EH (cell line): Measurements from ENCODE around the gene CHMP2A.
"Not testable (repeated sequence)": the region's sequence is repeated elsewhere in the genome, so short reads cannot be mapped to it uniquely, and the experiment has no call there.

Experiments used
- DNase-seq: peaks from one replicate; pipeline ENCODE4 v3.0.0-alpha.2; 2015; ENCODE audit warnings: low read depth

The CHMP2A gene

DNA sequence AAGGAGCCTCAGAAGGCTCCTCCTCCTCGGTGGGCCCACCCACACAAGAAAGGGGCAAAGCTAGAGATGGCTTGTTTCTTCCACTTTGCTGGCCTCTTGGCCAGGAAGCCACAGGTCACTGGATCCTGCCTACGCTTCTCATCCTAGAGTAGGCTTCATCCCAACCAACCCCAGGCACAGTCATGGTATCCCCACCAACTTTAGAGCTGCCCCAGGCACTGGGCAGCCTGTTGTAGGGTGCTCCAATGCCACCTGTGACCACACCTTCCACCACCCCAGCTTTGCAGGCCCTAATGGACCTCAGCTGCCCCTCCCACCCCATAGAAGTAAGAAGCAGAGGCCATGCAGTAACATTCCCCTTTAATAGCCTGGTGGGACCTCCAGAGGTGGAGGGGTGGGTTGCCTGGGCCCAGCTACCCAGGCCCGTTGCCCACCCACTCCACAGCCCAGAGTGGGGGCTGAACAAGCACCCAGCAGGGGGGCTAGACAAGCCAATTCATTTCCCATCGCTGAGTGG lies 522 bp upstream of the CHMP2A start:
- DNase-seq: no peak

DNA sequence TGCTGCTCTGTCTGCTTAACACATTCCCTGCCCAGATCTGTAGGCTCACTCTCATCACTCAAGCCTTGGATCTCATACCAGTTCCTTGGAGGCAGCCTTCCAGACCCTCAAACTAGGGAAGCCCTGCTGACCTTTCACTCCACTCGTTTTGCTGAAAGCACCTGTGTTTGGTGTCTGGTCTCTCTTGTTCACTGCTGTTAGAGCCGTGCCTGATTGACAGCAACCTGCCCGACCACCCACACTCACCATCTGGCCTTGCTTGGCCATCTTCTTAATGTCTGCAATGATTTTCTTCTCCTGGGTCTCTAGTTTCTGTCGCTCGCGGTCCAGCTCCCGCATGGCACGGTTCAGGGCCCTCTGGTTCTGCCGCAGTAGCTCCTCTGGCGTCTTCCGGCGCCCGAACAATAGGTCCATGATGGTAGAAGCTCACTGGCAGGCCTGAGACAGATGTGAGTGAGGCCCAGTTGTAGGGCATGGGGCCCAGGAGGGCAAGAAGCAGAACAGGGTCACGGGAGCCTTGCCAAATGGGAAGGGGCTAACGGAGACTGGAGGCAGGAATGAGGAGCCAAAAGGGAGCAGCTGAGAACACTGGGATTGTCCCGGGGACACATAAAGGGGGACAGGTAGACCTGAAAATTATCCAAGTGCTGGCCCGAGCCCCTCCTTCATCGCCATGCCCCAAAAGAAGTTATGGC lies 959 bp downstream of the CHMP2A start:
- no peak for DNase-seq

DNA sequence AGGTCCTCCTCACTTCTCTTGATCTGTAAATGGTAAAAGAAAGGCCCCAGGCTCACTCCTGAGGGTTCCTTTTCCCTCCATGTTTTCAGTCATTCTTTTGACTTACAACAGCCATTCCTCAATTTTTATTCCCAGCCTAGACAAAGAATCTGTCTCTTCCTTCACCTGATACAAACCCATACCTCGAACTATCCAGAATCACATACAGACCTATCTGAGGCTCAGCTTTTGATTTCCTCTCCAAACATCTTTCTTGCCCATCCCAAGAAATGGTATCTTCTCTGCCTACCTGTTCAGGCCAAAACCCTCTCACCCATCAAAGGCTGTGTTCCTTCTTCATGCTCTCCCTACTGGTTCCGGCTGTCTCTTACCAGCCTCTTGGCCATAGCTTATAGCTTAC lies 2.2 kb downstream of the CHMP2A start:
- DNase-seq: no peak

DNA sequence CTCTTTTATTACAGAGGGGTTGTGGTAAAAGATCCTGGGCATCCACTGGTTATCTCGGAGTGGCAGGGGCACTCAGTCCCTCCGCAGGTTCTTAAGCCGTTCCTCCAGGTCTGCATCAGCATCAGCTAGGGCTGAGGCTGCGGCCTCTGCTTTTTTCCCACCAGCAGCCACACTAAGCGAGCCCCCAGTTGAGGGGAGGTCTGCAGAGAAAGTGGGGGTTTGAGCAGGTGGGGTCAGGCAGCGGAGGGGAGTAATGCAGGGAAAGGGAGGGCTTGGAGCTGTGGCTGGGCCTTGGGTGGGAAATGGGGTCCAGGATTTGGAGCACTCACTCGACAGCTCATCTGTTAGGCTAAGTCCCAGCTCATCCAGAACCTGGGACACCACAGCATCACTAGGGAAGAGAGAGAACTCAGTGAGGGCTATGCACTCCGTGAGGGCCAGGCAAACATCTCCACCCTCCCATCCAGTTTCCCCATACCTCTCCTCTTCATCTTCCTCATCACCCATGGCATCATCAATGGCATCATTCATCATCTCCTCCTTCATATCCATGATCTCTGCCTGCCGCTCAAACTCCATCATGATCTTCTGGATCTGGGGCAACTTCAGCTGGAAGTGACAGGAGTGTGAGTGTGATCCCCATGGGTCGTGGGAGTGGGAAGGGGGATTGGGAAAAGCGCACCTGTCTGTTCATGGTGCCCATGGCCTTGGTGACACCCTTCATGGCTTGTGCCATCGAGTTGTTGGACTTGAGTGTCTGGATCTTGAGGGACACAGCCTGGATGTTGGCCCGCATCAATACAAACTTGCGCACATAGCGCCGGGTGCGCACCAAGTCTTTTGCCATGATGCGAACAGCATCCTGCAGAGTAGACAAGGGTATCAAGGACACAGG lies 3.1 kb downstream of the CHMP2A start:
- no peak for DNase-seq

DNA sequence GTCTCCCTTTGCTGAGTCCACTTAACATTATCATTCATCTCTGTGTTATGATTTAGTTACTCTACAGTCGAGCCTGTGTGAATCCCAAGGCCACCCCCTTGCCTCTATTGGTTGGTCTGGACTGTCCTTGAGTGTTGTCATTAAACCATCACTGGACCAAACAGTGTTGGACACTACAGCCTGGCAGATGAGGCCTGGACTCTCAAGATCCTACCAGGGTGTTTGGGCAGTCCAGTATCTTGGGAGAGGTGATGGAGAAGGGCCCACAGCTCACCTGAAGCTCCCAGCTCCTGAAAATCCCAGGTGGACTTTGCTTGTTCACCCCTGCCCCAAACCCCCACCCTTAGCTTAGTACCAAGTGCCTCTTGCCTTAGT lies 3.8 kb downstream of the CHMP2A start:
- DNase-seq: no peak

DNA sequence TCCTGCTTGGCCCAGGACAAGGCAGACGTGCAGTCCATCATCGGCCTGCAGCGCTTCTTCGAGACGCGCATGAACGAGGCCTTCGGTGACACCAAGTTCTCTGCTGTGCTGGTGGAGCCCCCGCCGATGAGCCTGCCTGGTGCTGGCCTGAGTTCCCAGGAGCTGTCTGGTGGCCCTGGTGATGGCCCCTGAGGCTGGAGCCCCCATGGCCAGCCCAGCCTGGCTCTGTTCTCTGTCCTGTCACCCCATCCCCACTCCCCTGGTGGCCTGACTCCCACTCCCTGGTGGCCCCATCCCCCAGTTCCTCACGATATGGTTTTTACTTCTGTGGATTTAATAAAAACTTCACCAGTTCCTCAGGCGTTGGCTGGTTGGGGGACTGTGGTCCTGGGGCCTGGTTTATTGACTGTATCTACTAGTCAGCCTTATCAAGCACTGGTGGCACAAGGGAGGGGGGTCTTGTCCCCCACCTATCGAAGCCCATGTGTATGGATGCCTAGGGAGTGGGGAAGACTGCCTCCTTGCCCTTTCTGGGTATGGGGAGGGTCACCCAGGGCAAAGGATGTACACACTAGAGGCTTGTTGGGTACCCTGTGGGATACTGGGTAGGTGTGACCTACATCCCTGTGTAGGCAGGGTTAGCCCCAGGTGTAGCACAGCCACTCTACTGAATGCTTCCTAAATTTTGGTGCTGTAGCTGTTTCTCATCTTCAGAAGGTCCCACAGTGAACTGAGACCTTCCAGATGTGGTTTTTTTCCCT lies 4.4 kb downstream of the CHMP2A start:
- no peak for DNase-seq

DNA sequence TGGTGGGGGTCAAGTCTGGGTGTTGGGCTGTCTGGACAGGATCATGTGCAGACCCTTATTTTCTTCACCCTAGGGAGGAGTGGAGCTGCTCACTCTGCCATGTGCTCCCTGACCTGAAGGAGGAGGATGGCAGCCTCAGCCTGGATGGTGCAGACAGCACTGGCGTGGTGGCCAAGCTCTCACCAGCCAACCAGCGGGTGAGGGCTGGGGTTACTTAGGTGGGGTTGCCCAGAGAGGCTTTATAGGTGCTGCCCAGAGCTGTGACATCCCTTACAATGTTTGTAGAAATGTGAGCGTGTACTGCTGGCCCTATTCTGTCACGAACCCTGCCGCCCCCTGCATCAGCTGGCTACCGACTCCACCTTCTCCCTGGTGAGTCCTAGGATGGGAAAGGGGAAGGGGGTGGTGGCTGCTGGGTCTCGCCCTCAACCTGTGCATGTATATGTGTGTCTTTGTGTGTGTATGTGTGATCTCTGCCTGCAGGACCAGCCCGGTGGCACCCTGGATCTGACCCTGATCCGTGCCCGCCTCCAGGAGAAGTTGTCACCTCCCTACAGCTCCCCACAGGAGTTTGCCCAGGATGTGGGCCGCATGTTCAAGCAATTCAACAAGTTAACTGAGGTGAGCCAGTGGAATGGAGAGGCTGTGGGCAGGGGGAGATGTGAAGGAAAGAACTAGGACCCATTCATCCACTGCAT lies 5.1 kb downstream of the CHMP2A start:
- DNase-seq: no peak

DNA sequence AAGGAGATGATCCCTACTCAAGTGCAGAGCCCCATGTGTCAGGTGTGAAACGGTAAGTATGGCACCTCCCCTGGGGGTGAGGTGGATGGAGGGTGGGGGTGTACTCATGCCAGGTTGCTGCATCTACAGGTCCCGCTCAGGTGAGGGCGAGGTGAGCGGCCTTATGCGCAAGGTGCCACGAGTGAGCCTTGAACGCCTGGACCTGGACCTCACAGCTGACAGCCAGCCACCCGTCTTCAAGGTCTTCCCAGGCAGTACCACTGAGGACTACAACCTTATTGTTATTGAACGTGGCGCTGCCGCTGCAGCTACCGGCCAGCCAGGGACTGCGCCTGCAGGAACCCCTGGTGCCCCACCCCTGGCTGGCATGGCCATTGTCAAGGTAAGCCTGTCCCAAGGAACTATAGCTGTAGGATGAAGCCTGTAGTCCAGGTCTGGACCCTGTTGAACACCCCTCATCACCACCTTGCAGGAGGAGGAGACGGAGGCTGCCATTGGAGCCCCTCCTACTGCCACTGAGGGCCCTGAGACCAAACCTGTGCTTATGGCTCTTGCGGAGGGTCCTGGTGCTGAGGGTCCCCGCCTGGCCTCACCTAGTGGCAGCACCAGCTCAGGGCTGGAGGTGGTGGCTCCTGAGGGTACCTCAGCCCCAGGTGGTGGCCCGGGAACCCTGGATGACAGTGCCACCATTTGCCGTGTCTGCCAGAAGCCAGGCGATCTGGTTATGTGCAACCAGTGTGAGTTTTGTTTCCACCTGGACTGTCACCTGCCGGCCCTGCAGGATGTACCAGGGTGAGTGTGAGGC lies 5.8 kb downstream of the CHMP2A start:
- no peak for DNase-seq

DNA sequence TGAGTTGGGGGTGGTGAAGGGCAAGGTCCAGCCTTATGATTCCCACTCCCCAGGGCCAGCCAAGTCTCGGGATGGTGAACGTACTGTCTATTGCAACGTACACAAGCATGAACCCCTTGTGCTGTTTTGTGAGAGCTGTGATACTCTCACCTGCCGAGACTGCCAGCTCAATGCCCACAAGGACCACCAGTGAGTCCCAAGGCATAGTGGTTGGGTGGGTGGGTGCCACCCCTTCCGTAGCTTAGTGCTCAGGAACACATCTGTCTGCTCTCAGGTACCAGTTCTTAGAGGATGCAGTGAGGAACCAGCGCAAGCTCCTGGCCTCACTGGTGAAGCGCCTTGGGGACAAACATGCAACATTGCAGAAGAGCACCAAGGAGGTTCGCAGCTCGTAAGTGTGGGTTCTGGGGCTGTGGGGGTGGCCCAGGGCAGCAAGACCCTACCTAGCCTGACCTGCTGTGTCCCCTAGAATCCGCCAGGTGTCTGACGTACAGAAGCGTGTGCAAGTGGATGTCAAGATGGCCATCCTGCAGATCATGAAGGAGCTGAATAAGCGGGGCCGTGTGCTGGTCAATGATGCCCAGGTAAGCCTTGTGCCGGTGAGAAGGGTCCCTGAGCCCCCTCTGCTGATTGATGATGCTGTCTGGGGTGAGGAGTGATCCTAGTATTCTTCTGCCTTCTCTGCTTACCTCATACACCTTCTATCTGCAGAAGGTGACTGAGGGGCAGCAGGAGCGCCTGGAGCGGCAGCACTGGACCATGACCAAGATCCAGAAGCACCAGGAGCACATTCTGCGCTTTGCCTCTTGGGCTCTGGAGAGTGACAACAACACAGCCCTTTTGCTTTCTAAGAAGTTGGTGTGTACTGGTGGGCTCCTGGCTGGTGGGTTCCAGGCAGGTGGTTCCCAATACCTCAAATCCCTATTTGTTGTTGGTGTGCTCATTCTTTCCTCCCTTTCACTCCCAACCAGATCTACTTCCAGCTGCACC lies 7.3 kb downstream of the CHMP2A start:
- no peak for DNase-seq

DNA sequence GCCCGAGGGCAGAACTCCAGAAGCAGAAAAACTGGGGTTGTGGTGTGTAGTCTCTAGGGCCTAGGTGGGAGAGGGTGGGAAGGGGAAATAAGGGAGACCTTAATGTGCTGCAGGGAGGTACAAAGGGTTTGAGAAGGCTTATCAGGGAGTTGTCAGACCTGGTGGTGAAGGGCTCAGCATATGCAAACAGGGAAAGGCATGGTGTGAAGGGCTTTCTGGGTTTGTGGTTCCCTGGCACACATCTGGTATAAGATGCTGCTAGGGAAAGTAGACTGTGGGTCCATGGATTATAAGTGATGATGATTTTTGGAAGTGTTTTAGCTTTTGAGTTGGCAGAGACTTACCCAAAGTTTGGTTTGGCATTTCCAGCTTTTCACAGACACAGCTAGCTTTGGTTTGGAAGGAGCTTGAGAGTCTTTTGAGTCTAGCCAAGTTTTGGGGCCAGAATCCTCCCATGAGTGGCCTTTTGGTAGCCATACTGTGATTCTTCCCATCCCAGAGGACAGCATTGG lies 8.8 kb downstream of the CHMP2A start:
- DNase-seq: no peak

DNA sequence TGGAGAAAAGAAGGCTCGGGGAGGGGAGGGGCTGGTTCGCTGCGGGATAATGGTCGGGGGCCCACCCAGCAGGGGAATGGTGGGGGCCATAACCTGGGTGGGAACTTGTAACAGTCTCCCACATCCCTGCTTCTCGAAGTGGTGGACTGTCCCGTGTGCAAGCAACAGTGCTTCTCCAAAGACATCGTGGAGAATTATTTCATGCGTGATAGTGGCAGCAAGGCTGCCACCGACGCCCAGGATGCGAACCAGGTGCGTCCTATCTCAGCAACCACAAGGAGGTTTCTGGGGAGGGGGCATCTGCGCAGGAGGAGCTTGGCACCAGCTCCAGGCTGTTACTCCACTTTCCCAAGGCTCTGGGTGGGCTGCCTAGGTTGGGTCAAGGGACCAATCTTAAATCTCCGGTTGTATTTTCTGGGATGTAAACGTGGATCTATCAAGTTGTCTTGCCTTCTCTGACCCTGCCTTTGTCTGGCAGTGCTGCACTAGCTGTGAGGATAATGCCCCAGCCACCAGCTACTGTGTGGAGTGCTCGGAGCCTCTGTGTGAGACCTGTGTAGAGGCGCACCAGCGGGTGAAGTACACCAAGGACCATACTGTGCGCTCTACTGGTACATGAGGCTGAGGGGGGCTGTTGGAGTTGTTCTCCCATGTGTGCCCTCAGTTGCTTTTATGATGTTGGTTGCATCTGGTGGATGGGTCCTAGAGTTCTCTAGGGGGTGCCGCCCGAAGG lies 9.5 kb downstream of the CHMP2A start:
- DNase-seq: peak; percentile 12

DNA sequence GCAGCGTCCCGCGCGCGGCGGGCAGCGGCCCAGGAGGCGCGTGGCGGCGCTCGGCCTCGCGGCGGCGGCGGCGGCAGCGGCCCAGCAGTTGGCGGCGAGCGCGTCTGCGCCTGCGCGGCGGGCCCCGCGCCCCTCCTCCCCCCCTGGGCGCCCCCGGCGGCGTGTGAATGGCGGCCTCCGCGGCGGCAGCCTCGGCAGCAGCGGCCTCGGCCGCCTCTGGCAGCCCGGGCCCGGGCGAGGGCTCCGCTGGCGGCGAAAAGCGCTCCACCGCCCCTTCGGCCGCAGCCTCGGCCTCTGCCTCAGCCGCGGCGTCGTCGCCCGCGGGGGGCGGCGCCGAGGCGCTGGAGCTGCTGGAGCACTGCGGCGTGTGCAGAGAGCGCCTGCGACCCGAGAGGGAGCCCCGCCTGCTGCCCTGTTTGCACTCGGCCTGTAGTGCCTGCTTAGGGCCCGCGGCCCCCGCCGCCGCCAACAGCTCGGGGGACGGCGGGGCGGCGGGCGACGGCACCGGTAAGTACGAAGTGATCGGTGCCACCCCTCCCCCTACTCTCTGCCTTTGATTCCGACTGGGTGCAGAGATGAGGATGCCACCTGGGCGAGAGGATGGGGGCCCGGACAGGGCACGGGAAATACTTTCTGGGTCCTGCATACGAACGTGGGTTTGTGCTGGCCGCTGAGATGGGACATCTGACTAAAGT lies 10.2 kb downstream of the CHMP2A start:
- peak; percentile 69 for DNase-seq

DNA sequence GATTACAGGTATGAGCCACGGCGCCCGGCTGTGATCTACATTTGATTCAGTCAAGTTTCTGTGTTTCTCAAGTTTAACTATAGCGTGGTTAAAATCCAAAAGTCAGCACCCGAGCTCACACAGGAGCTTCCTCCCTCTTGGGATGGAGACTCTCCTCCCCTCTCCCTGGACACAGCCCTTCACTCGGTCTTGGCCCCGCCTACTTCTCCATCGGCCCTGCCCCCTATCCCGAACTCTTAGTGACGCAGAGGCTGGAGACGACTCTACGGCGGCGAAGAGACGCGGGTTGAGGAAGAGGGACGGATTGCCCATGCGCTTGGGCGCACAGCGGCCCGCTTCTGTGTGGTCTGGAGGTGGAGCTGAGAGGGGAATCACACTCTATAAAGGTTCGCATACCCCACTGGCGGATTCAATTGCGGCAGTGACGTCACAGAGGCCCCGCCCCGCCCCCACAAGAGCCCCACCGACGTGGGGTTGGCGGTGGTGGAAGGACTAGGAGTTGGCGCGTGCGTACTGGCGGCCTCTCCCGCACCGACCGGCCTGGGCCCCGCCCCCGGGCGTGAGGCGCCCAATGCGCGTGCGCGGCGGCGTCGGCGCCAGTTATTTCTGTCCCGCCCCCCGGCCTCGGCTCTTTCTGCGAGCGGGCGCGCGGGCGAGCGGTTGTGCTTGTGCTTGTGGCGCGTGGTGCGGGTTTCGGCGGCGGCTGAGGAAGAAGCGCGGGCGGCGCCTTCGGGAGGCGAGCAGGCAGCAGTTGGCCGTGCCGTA lies 10.9 kb downstream of the CHMP2A start, which contains the start of gene TRIM28:
TSS of gene TRIM28 (plus strand) at position 239 of the 765 bp plus-strand sequence. CDS start 694 bp downstream, outside the sequence.
- DNase-seq: peak; percentile 99

DNA sequence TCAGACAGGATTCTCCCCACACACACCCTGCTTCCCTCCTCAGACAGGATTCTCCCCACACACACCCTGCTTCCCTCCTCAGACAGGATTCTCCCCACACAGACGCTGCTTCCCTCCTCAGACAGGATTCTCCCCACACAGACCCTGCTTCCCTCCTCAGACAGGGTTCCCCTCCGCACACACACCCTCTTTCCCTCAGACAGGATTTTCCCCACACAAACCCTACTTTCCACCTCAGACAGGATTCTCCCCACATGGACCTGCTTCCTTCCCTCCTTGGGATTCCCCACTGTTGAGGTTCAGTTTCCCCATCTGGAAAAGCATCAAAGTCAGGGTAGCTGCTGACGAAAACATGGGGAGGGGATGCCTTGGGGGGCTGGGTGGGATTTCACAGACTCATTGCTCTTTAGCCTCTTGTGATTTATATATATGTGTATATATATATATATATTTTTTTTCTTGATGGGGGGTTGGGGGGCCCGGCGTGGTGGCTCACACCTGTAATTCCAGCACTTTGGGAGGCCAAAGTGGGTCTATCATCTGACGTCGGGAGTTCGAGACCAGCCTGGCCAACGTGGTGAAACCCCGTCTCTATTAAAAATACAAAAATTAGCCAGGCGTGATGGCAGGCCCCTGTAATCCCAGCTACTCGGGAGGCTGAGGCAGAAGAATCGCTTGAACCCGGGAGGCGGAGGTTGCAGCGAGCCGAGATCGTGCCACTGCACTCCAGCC lies 12.1 kb downstream of the CHMP2A start:
- not testable (repeated sequence) for DNase-seq

DNA sequence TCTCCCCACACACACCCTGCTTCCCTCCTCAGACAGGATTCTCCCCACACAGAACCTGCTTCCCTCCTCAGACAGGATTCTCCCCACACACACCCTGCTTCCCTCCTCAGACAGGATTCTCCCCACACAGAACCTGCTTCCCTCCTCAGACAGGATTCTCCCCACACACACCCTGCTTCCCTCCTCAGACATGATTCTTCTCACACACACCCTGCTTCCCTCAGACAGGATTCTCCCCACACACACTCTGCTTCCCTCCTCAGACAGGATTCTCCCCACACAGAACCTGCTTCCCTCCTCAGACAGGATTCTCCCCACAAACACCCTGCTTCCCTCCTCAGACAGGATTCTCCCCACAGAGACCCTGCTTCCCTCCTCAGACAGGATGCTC lies 15.7 kb downstream of the CHMP2A start:
- not testable (repeated sequence) for DNase-seq
